Omental fat pad (tissue), 4 donors: ENCODE results near the gene CLMP. TPM values are rescaled to one million over a fixed set of nuclear protein-coding genes. Genes with fewer than 3 reads are reported as not detected.

ENCODE experiments used
- ATAC-seq: fragments of 150-250 bp; one replicate; pipeline ENCODE4 v1.9.1; 2016; ENCODE audit warnings: mild to moderate bottlenecking, moderate library complexity; ENCODE audit not compliant: low FRiP score
- DNase-seq: peaks from one replicate; pipeline ENCODE4 v3.0.0-alpha.2; 2019; ENCODE audit warnings: low spot score
- total RNA-seq, 4 donors: library from RNA; depleted of rRNA; stranded (reverse); fragments of >200 nt; gene quantifications; one replicate each; pipeline ENCODE4 v1.1.0, GENCODE V29; 2016
- TF ChIP-seq, protein P1 (sequence below), 3 donors: fragments of 450-650 bp; IDR thresholded peaks; one replicate each; pipeline ENCODE4 v1.5.1; 2016 to 2017; ENCODE audit warnings: antibody characterized with exemption in 3 of 3, mild to moderate bottlenecking in 3 of 3, moderate library complexity in 2 of 3

CLMP gene
- total RNA-seq, 4 donors from 2014 or later, result 89.7 to 182 (median 157) TPM

DNA sequence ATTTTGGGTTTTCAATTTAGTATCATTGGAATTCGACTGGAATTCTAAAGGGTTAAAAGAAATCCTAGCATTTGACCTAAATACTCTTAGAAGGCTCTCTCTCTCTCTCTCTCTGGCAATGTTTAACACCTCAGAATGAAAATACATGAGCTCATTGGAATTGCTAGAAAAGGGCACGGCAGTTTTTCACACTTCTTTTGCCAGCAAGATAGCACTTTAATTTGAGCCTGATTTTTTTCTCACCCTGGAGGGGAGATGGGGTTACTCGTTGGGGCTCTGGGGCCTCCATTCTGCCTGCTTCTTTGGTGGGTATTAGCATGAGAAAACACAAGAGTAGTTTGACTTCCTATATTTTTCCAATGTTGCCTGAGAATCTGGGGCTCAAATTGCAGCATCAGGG, 22.8 kb upstream of the CLMP start:
- TF ChIP-seq, protein P1, sequence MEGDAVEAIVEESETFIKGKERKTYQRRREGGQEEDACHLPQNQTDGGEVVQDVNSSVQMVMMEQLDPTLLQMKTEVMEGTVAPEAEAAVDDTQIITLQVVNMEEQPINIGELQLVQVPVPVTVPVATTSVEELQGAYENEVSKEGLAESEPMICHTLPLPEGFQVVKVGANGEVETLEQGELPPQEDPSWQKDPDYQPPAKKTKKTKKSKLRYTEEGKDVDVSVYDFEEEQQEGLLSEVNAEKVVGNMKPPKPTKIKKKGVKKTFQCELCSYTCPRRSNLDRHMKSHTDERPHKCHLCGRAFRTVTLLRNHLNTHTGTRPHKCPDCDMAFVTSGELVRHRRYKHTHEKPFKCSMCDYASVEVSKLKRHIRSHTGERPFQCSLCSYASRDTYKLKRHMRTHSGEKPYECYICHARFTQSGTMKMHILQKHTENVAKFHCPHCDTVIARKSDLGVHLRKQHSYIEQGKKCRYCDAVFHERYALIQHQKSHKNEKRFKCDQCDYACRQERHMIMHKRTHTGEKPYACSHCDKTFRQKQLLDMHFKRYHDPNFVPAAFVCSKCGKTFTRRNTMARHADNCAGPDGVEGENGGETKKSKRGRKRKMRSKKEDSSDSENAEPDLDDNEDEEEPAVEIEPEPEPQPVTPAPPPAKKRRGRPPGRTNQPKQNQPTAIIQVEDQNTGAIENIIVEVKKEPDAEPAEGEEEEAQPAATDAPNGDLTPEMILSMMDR (IDR thresholded peaks at IDR 0.05), result no peak
- no peak for ATAC-seq

DNA sequence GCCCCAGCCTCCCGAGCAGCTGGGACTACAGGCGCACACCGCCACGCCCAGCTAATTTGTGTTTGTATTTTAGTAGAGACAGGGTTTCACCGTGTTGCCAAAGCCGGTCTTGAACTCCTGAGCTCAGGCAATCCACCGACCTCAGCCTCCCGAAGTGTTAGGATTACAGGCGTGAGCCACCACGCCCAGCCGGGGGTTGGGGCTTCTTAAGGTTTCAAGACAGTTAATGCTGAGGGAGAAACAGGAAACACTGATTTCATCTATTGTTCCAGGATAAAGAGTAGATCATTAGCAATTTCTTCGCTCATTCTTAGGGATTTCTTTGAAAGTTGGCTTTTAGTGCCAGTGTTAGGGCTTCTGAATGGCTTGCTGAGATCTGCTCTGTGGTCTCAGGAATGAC, 21.2 kb upstream of the CLMP start:
- TF ChIP-seq, protein P1 (IDR thresholded peaks at IDR 0.05), result no peak
- DNase-seq, result no peak
- no peak for ATAC-seq

More for the DNA sequence above, 22.8 kb upstream of the CLMP start:
- DNase-seq, result no peak

DNA sequence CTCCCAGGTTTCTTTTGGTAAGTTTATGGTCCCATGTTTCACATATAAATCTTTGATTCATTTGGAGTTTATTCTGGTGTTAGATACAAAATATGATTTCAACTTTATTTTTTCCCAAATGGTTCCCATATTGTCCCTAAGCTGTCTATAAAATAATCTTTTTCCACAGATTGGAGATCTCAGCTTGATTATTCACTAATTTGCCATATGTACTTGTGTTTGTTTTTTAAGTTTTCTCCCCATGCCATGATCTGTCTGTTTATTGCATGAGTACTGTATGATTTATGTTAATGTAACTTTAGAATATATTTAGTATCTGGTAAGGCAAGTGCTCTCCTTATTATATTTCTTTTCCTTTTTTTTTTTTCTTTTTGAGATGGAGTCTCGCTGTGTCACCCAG, 19.9 kb upstream of the CLMP start:
- ATAC-seq, result no peak
- TF ChIP-seq, protein P1 (IDR thresholded peaks at IDR 0.05), result no peak
- no peak for DNase-seq

DNA sequence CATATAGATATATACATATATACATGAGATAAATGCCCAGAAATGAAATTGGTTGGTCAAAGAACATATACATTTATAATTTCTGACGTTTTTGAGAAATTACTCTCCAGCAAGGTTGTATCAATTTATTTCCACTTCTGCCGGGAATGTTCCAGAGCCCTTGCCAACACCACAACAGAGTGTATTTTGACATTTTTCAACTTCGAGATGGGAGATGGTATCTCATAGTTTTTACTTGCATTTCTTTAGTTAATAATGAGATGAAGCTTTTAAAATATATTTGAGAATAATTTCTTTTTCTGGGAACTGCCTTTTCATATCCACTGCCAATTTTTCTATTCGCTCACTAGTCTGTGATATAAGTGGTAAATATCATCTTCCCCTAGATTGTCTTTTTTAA, 19.3 kb upstream of the CLMP start:
- no peak for ATAC-seq
- TF ChIP-seq, protein P1 (IDR thresholded peaks at IDR 0.05), result no peak
- no peak for DNase-seq

DNA sequence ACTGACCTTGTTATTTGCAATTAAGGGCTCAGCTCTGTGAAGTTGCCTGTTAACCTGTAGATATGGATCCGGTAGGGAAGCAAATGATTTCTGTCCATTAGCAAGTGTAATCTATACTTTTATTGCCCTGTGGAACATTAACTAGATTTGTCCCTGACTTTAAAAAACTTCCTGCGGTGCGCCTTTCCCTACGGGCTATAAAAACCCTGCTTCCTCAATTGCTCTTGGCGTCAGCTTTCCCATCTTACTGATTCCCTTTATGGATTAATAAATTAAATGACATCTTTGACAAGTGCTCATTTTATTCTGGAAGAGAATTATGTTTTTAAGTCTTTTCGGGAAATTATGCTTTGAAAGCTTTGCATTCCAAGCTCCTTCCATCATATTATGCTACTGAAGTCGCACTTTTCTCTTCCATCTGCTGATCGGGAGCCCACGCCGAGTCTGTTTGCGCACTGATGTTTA, 18.3 kb upstream of the CLMP start:
- TF ChIP-seq, protein P1 (IDR thresholded peaks at IDR 0.05), result no peak
- no peak for ATAC-seq

DNA sequence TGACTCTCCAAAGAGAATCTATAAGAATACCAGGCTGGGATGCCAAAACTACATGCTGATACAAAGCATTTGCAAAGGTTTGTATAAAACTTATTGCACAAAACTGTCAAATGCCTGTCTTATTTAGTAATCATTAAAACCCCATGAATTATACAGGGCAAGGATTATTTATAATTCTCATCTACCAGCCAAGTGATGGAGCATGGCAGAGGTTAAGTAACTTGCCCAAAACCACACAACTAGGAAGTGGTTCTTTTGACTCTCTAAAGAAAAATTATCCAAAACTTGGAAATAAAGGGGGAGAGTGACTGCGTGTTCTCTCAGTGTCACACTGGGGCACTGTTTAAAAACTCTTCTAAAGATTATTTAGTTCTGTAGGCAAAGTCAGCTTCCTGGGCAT, 17.4 kb upstream of the CLMP start:
- DNase-seq (no peak), ATAC-seq (no peak)
- TF ChIP-seq, protein P1 (IDR thresholded peaks at IDR 0.05), result no peak

More for the DNA sequence above, 18.3 kb upstream of the CLMP start:
- DNase-seq, result no peak

DNA sequence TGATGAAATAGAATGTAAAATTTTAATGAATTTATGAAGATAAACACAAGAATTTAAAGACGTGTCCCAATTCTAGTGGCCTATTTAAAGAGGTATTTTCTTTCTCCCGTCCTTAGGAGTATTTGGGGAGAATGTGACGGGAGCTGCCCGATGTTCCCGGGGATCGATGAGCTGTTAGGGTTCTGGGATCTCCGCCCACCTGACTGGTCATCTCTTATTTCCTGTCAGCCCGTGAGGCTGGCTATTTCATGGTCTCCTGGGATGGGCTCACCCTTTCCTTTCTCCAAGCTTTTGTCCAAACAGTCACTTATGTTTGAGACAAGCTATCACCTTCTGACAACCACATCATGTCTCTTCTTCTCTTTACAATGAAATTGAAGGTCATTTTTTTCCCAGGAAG, 16.9 kb upstream of the CLMP start:
- ATAC-seq (no peak), DNase-seq (no peak)
- TF ChIP-seq, protein P1 (IDR thresholded peaks at IDR 0.05), result no peak
